ENCODE data around the gene TMEM174. TPM values are rescaled to one million over a fixed set of nuclear protein-coding genes. Genes with fewer than 3 reads are reported as not detected.

The TMEM174 gene, protein sequence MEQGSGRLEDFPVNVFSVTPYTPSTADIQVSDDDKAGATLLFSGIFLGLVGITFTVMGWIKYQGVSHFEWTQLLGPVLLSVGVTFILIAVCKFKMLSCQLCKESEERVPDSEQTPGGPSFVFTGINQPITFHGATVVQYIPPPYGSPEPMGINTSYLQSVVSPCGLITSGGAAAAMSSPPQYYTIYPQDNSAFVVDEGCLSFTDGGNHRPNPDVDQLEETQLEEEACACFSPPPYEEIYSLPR
- polyA plus RNA-seq (2013, experiment 1 of 2) = not detected
- not detected for polyA plus RNA-seq (2013, experiment 2 of 2)

DNA sequence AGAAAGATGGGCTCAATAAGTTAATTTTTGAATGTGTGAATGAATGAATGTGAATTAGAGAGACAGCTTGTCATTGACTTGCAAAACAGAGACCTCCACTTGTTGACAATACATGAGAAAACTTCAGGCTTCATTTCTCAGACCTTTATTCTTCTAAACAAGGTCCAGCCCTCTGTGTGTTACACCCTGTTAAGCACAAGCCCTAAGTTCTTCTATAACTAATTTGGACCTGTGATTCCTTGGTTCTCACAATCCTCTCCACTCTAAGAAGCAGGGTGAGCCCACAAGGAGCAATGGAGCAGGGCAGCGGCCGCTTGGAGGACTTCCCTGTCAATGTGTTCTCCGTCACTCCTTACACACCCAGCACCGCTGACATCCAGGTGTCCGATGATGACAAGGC lies at the start of gene TMEM174:
TMEM174 (plus strand) TSS at position 243 of the 400 bp plus-strand sequence; CDS start at position 294, 51 bp downstream.
- no CpG with 5 or more reads among the region's 5 CpGs for WGBS, 2 donors (ENCODE audit: extremely low coverage in 2 of 2, insufficient read length in 2 of 2, insufficient replicate concordance in 1 of 2)
- no peak within 1 kb of the TSS for H3K4me2 ChIP-seq (ENCODE audit: insufficient read depth, low read length, poor library complexity, severe bottlenecking)
- no peak for DNase-seq (ENCODE audit: low spot score)
- H2BK15ac ChIP-seq (ENCODE audit: low read length) = no peak within 1 kb of the TSS
- H3K27me3 ChIP-seq (ENCODE audit: control insufficient read depth in 3 of 3, insufficient read depth in 3 of 3, low read depth in 1 of 3, low read length in 3 of 3) = no peaks in the 10 kb centered on the region
- H3K27ac ChIP-seq (replicated peaks; ENCODE audit: low read length) = no peak within 1 kb of the TSS
- no peak within 1 kb of the TSS for H3K4ac ChIP-seq (ENCODE audit: low read length)
- H3K14ac ChIP-seq (ENCODE audit: low read length) = no peak within 1 kb of the TSS
- H3K23ac ChIP-seq (ENCODE audit: low read depth, low read length, poor library complexity) = no peak within 1 kb of the TSS
- H2AFZ ChIP-seq (ENCODE audit: low read length) = no peak within 1 kb of the TSS
- H3K9ac ChIP-seq (ENCODE audit: low read depth, low read length, poor library complexity) = no peak within 1 kb of the TSS
- H3K4me1 ChIP-seq (ENCODE audit: control insufficient read depth in 2 of 2, insufficient read depth in 1 of 2, low read depth in 1 of 2, low read length in 2 of 2) = no peaks in the 10 kb centered on the region
- H3K9me3 ChIP-seq (replicated peaks in 1 of 2; ENCODE audit: control insufficient read depth in 2 of 2, insufficient read depth in 1 of 2, low read depth in 1 of 2, low read length in 2 of 2) = peaks cover 0 to 3% of the 10 kb centered on the region in 2 donors
- H3K79me1 ChIP-seq (ENCODE audit: low read depth, low read length) = no peaks in the 10 kb centered on the region
- H4K8ac ChIP-seq (ENCODE audit: low read depth, low read length) = no peak within 1 kb of the TSS
- no peak within 1 kb of the TSS for H2BK5ac ChIP-seq (ENCODE audit: low read length)
- H3K18ac ChIP-seq (ENCODE audit: low read length) = no peak within 1 kb of the TSS
- H2AK5ac ChIP-seq (ENCODE audit: low read depth, low read length) = no peak within 1 kb of the TSS
- H3K36me3 ChIP-seq (replicated peaks in 1 of 2; ENCODE audit: control insufficient read depth in 2 of 2, insufficient read depth in 2 of 2, low read length in 2 of 2) = no peaks in the 10 kb centered on the region
- peak within 1 kb of the TSS; percentile 39 for H4K91ac ChIP-seq (ENCODE audit: low read depth, low read length, poor library complexity)
- no peak within 1 kb of the TSS for H3K4me3 ChIP-seq (ENCODE audit: low read length in 2 of 2)
- H2BK120ac ChIP-seq (ENCODE audit: low read depth, low read length) = no peak within 1 kb of the TSS
- H2BK12ac ChIP-seq (ENCODE audit: low read length) = no peak within 1 kb of the TSS

DNA sequence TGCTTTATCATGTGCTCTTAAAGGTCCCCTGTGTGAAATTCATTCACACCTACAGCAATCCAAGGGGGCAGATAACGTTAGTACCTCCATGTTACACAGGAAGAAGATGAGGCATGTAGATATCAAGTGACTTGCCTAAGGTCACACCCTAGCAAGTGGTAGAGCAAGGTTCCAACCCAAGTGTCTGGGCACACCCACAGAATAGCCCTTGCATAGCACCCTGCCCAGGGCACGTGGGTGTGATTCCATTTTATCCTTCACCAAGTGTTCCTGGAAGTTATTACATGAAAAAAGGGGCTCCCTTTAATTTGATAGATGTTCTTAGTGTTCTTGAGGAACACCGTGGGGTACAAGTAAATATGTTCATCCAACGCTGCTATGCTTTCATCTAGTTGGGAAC lies 47.7 kb upstream of the TMEM174 start:
- no peak for DNase-seq (ENCODE audit: low spot score)
- no peaks in the 10 kb centered on the region for H3K36me3 ChIP-seq (replicated peaks in 1 of 2; ENCODE audit: control insufficient read depth in 2 of 2, insufficient read depth in 2 of 2, low read length in 2 of 2)
- H4K8ac ChIP-seq (ENCODE audit: low read depth, low read length) = no peak overlapping the region
- peaks cover 0 to 5% of the 10 kb centered on the region in 2 donors for H3K4me1 ChIP-seq (ENCODE audit: control insufficient read depth in 2 of 2, insufficient read depth in 1 of 2, low read depth in 1 of 2, low read length in 2 of 2)
- no peak overlapping the region for H3K27ac ChIP-seq (replicated peaks; ENCODE audit: low read length)
- no peak overlapping the region for H2BK12ac ChIP-seq (ENCODE audit: low read length)
- no peaks in the 10 kb centered on the region for H3K79me1 ChIP-seq (ENCODE audit: low read depth, low read length)
- H3K4ac ChIP-seq (ENCODE audit: low read length) = no peak overlapping the region
- no peak overlapping the region for H3K9ac ChIP-seq (ENCODE audit: low read depth, low read length, poor library complexity)
- H2BK15ac ChIP-seq (ENCODE audit: low read length) = no peak overlapping the region
- peaks cover 8 to 73% (median 19%) of the 10 kb centered on the region in 3 experiments for H3K27me3 ChIP-seq (ENCODE audit: control insufficient read depth in 3 of 3, insufficient read depth in 3 of 3, low read depth in 1 of 3, low read length in 3 of 3)
- H2AFZ ChIP-seq (ENCODE audit: low read length) = no peak overlapping the region
- H3K9me3 ChIP-seq (replicated peaks in 1 of 2; ENCODE audit: control insufficient read depth in 2 of 2, insufficient read depth in 1 of 2, low read depth in 1 of 2, low read length in 2 of 2) = peaks cover 0 to 2% of the 10 kb centered on the region in 2 donors
- H3K23ac ChIP-seq (ENCODE audit: low read depth, low read length, poor library complexity) = no peak overlapping the region
- H3K14ac ChIP-seq (ENCODE audit: low read length) = no peak overlapping the region
- H3K4me2 ChIP-seq (ENCODE audit: insufficient read depth, low read length, poor library complexity, severe bottlenecking) = no peak overlapping the region
- WGBS, 2 donors (ENCODE audit: extremely low coverage in 2 of 2, insufficient read length in 2 of 2, insufficient replicate concordance in 1 of 2) = no CpG with 5 or more reads among the region's 4 CpGs
- no peak overlapping the region for H4K91ac ChIP-seq (ENCODE audit: low read depth, low read length, poor library complexity)
- no peak overlapping the region for H2AK5ac ChIP-seq (ENCODE audit: low read depth, low read length)
- H2BK5ac ChIP-seq (ENCODE audit: low read length) = no peak overlapping the region
- H2BK120ac ChIP-seq (ENCODE audit: low read depth, low read length) = no peak overlapping the region
- H3K4me3 ChIP-seq (ENCODE audit: low read length in 2 of 2) = no peak overlapping the region
- H3K18ac ChIP-seq (ENCODE audit: low read length) = no peak overlapping the region

DNA sequence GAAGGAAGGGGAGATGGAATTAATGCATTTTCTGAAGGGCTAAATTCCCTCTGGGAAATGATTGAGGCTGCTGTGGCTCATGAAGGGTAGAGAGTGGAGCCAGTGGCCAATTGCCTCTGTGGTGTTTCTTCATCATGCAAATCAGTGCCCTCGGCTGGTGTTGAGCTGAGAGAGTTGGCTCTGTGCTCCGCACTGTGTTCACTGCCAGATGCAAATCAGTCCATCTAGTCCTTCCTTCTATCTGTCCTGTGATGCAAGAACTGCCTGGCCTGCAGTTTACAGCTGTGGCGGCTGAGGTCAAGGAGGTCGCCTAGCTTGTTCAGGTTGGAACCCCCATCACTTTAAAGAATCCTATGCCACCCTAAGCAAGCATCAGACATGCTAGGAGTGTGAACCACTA lies 46.6 kb upstream of the TMEM174 start:
- Histone ChIP-seq H3K14ac (ENCODE audit: low read length) (no peak overlapping the region), H2AFZ (ENCODE audit: low read length) (no peak overlapping the region), H3K4ac (ENCODE audit: low read length) (no peak overlapping the region), H4K91ac (ENCODE audit: low read depth, low read length, poor library complexity) (no peak overlapping the region), H3K27ac (replicated peaks; ENCODE audit: low read length) (no peak overlapping the region), H3K36me3 (replicated peaks in 1 of 2; ENCODE audit: control insufficient read depth in 2 of 2, insufficient read depth in 2 of 2, low read length in 2 of 2) (no peaks in the 10 kb centered on the region), H3K9me3 (replicated peaks in 1 of 2; ENCODE audit: control insufficient read depth in 2 of 2, insufficient read depth in 1 of 2, low read depth in 1 of 2, low read length in 2 of 2) (peaks cover 0 to 2% of the 10 kb centered on the region in 2 donors), H2BK5ac (ENCODE audit: low read length) (no peak overlapping the region), H3K4me2 (ENCODE audit: insufficient read depth, low read length, poor library complexity, severe bottlenecking) (no peak overlapping the region), H3K27me3 (ENCODE audit: control insufficient read depth in 3 of 3, insufficient read depth in 3 of 3, low read depth in 1 of 3, low read length in 3 of 3) (peaks cover 0 to 67% (median 9%) of the 10 kb centered on the region in 3 experiments), H2BK120ac (ENCODE audit: low read depth, low read length) (no peak overlapping the region), H2AK5ac (ENCODE audit: low read depth, low read length) (no peak overlapping the region), H3K79me1 (ENCODE audit: low read depth, low read length) (no peaks in the 10 kb centered on the region), H2BK12ac (ENCODE audit: low read length) (no peak overlapping the region), H3K9ac (ENCODE audit: low read depth, low read length, poor library complexity) (no peak overlapping the region), H2BK15ac (ENCODE audit: low read length) (no peak overlapping the region), H3K4me1 (ENCODE audit: control insufficient read depth in 2 of 2, insufficient read depth in 1 of 2, low read depth in 1 of 2, low read length in 2 of 2) (no peaks in the 10 kb centered on the region), H3K4me3 (ENCODE audit: low read length in 2 of 2) (no peak overlapping the region), H3K18ac (ENCODE audit: low read length) (no peak overlapping the region), H3K23ac (ENCODE audit: low read depth, low read length, poor library complexity) (no peak overlapping the region), H4K8ac (ENCODE audit: low read depth, low read length) (no peak overlapping the region)
- WGBS, 2 donors (ENCODE audit: extremely low coverage in 2 of 2, insufficient read length in 2 of 2, insufficient replicate concordance in 1 of 2) = no CpG with 5 or more reads among the region's 4 CpGs
- no peak for DNase-seq (ENCODE audit: low spot score)

DNA sequence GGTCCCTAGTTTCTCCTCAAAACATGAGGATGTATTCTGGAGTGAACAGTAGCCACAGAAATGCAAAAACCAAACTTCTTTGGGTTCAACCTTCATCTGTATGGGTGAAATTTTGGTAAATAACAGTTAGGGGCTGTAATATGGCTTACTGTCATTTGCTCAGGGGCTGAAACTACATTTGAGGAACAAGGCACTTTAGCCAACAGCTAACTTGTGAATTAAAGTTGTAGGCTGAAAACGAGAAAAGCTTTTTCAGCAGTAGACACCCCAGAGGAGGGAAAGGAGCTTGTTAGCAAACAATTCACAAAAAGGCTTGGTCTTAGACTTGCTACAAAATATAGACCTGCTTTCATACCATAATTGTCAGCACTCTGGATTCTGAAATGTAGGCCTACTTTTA lies 46.0 kb upstream of the TMEM174 start:
- Histone ChIP-seq H2AK5ac (ENCODE audit: low read depth, low read length) (no peak overlapping the region), H3K18ac (ENCODE audit: low read length) (no peak overlapping the region), H3K27ac (replicated peaks; ENCODE audit: low read length) (no peak overlapping the region), H2BK12ac (ENCODE audit: low read length) (no peak overlapping the region), H3K4me1 (ENCODE audit: control insufficient read depth in 2 of 2, insufficient read depth in 1 of 2, low read depth in 1 of 2, low read length in 2 of 2) (no peaks in the 10 kb centered on the region), H3K14ac (ENCODE audit: low read length) (no peak overlapping the region), H2AFZ (ENCODE audit: low read length) (no peak overlapping the region), H3K23ac (ENCODE audit: low read depth, low read length, poor library complexity) (no peak overlapping the region), H3K27me3 (ENCODE audit: control insufficient read depth in 3 of 3, insufficient read depth in 3 of 3, low read depth in 1 of 3, low read length in 3 of 3) (peaks cover 0 to 62% (median 4%) of the 10 kb centered on the region in 3 experiments), H3K79me1 (ENCODE audit: low read depth, low read length) (no peaks in the 10 kb centered on the region), H3K9me3 (replicated peaks in 1 of 2; ENCODE audit: control insufficient read depth in 2 of 2, insufficient read depth in 1 of 2, low read depth in 1 of 2, low read length in 2 of 2) (peaks cover 0 to 2% of the 10 kb centered on the region in 2 donors), H2BK120ac (ENCODE audit: low read depth, low read length) (no peak overlapping the region), H2BK15ac (ENCODE audit: low read length) (no peak overlapping the region), H4K8ac (ENCODE audit: low read depth, low read length) (no peak overlapping the region), H4K91ac (ENCODE audit: low read depth, low read length, poor library complexity) (no peak overlapping the region), H2BK5ac (ENCODE audit: low read length) (no peak overlapping the region), H3K9ac (ENCODE audit: low read depth, low read length, poor library complexity) (no peak overlapping the region), H3K36me3 (replicated peaks in 1 of 2; ENCODE audit: control insufficient read depth in 2 of 2, insufficient read depth in 2 of 2, low read length in 2 of 2) (no peaks in the 10 kb centered on the region), H3K4me2 (ENCODE audit: insufficient read depth, low read length, poor library complexity, severe bottlenecking) (no peak overlapping the region), H3K4me3 (ENCODE audit: low read length in 2 of 2) (no peak overlapping the region), H3K4ac (ENCODE audit: low read length) (no peak overlapping the region)
- DNase-seq (ENCODE audit: low spot score) = no peak
- no CpG with 5 or more reads among the region's 1 CpG for WGBS, 2 donors (ENCODE audit: extremely low coverage in 2 of 2, insufficient read length in 2 of 2, insufficient replicate concordance in 1 of 2)
